Ovary (tissue), 3 donors: ENCODE data around the gene NOS1.

Source experiments
- CTCF ChIP-seq, 3 donors: fragments of 450-650 bp in 2 of 3; fragments of 200-600 bp in 1 of 3; IDR thresholded peaks; one replicate each; pipeline versions ENCODE4 v1.5.1 to v1.8.0; 2016 to 2022; ENCODE audit warnings: antibody characterized with exemption in 3 of 3, mild to moderate bottlenecking in 1 of 3
- EP300 ChIP-seq: sonication (generic); formaldehyde crosslinking; IDR thresholded peaks from one replicate; pipeline ENCODE4 v1.6.1; 2017; ENCODE audit warnings: antibody characterized with exemption
- donor health status: DM: no; HTN: no; CAD: no.

- TF ChIP-seq CTCF (IDR thresholded peaks at IDR 0.05): no peak
- no peak for TF ChIP-seq EP300
Measured at GRCh38 chr12:117209626-117210025, 151.8 kb downstream of the NOS1 start.
